MCF 10A (cell line): ENCODE results near the gene C1orf35. TPM values are rescaled to one million over a fixed set of nuclear protein-coding genes. Genes with fewer than 3 reads are reported as not detected.
A peak's percentile ranks its signal among the peaks of the same experiment; 100 is the strongest.

Source experiments
- BruUV-seq: library from RNA; stranded (reverse); fragments of 400-500 nt; replicated peaks from 2 replicates; lab custom pipeline; 2021; lab: Mats Ljungman, UMichigan
- CTCF ChIA-PET: fragments of 300-600 bp; sonication (Branson Sonifier 250); formaldehyde crosslinking; extraction: SDS; loops from one replicate; lab custom pipeline; 2021; ENCODE audit warnings: antibody characterized with exemption, inconsistent platforms; lab: Yijun Ruan, JAX
- POLR2A ChIA-PET: fragments of 300-600, 350-650 bp; sonication (Branson Sonifier 250); formaldehyde crosslinking; extraction: SDS; loops from one replicate; lab custom pipeline; 2020; ENCODE audit warnings: antibody characterized with exemption, inconsistent platforms; lab: Yijun Ruan, JAX
- DNase-seq: peaks from one replicate; pipeline ENCODE4 v3.0.0-alpha.2; 2018; ENCODE audit not compliant: unreplicated experiment
- H3K27ac Mint-ChIP-seq: one replicate; pipeline ENCODE4 v1.8.0; 2022; ENCODE audit warnings: mild to moderate bottlenecking, low read depth, mixed read lengths; ENCODE audit not compliant: unreplicated experiment
- H3K27me3 Mint-ChIP-seq: one replicate; pipeline ENCODE4 v1.8.0; 2022; ENCODE audit warnings: mixed read lengths; ENCODE audit not compliant: insufficient read depth, unreplicated experiment
- H3K36me3 Mint-ChIP-seq: one replicate; pipeline ENCODE4 v1.8.0; 2022; ENCODE audit warnings: mild to moderate bottlenecking, moderate library complexity, mixed read lengths; ENCODE audit not compliant: insufficient read depth, unreplicated experiment
- H3K4me1 Mint-ChIP-seq: one replicate; pipeline ENCODE4 v1.8.0; 2022; ENCODE audit warnings: mixed read lengths; ENCODE audit not compliant: insufficient read depth, unreplicated experiment
- H3K4me3 Mint-ChIP-seq: one replicate; pipeline ENCODE4 v1.8.0; 2022; ENCODE audit warnings: mild to moderate bottlenecking, moderate library complexity, mixed read lengths; ENCODE audit not compliant: unreplicated experiment
- H3K9me3 Mint-ChIP-seq: one replicate; pipeline ENCODE4 v1.8.0; 2022; ENCODE audit warnings: mixed read lengths; ENCODE audit not compliant: unreplicated experiment
- CTCF ChIP-seq: fragments of 200-600 bp; IDR thresholded peaks from one replicate; pipeline ENCODE4 v1.8.0; 2022; ENCODE audit warnings: antibody characterized with exemption, mild to moderate bottlenecking; ENCODE audit not compliant: unreplicated experiment
- intact Hi-C: fragments of 100-400 bp; cut with micrococcal nuclease; formaldehyde crosslinking; loops from 2 replicates; pipeline ENCODE4 v1.14.1; 2022
- total RNA-seq: library from RNA; stranded (reverse); gene quantifications from 2 replicates; pipeline ENCODE4 v1.2.3, GENCODE V29; 2022

The C1orf35 gene
- total RNA-seq, 1 experiment from 2014 or later, result 49.2 TPM

- no peak for TF ChIP-seq CTCF
- Mint-ChIP-seq H3K27ac (peak overlapping the region; percentile 95), H3K36me3 (peaks cover 44% of the 10 kb centered on the region), H3K4me3 (peak overlapping the region; percentile 99), H3K9me3 (no peaks in the 10 kb centered on the region), H3K4me1 (peaks cover 31% of the 10 kb centered on the region), H3K27me3 (no peaks in the 10 kb centered on the region)
- intact Hi-C loops, result no loop called here
- DNase-seq, result no peak
- CTCF ChIA-PET, result interaction anchor here (0.5 to 7.3 kb wide), 12 partner anchors 9 to 369 kb away, joined by 3 to 72 read pairs (median 4); partner anchors contain the start of genes IBA57 and MRPL55
- POLR2A ChIA-PET, result interaction anchor here (0.6 to 9.7 kb wide), 10 partner anchors 8 to 313 kb away, joined by 3 to 318 read pairs (median 15); partner anchors contain the start of genes ARF1, GJC2, IBA57 and MRPL55
- no TSS peak for BruUV-seq
Observed at GRCh38 chr1:228143480-228144192, 40.5 kb upstream of the C1orf35 start.

GRCh38 chr1:228142701-228143136 is 39.6 kb upstream of the C1orf35 start:
- intact Hi-C loops, result no loop called here
- no peak for TF ChIP-seq CTCF
- ChIA-PET POLR2A (interaction anchor here (0.6 to 9.7 kb wide), 10 partner anchors 9 to 344 kb away, joined by 3 to 318 read pairs (median 15); partner anchors contain the start of genes ARF1, GJC2, IBA57 and MRPL55), CTCF (interaction anchor here (0.6 to 7.3 kb wide), 11 partner anchors 10 to 662 kb away, joined by 3 to 72 read pairs (median 4); partner anchors contain the start of genes IBA57 and MRPL55)
- BruUV-seq, result no TSS peak
- Mint-ChIP-seq H3K27me3 (peaks cover 3% of the 10 kb centered on the region), H3K36me3 (peaks cover 39% of the 10 kb centered on the region), H3K27ac (peak overlapping the region; percentile 95), H3K4me1 (peaks cover 28% of the 10 kb centered on the region), H3K4me3 (peak overlapping the region; percentile 99), H3K9me3 (no peaks in the 10 kb centered on the region)
- DNase-seq, result no peak

- Mint-ChIP-seq H3K4me1 (peaks cover 25% of the 10 kb centered on the region), H3K27ac (peak overlapping the region; percentile 95), H3K9me3 (no peaks in the 10 kb centered on the region), H3K27me3 (peaks cover 8% of the 10 kb centered on the region), H3K4me3 (peak overlapping the region; percentile 99), H3K36me3 (peaks cover 34% of the 10 kb centered on the region)
- TF ChIP-seq CTCF, result no peak
- no peak for DNase-seq
- CTCF ChIA-PET, result interaction anchor here (0.6 to 7.3 kb wide), 13 partner anchors 11 to 661 kb away, joined by 3 to 72 read pairs (median 4); partner anchors contain the start of genes IBA57 and MRPL55
- POLR2A ChIA-PET, result interaction anchor here (0.6 to 9.7 kb wide), 17 partner anchors 10 to 1417 kb away, joined by 3 to 318 read pairs (median 3); partner anchors contain the start of genes ABCB10, ARF1, GJC2 and IBA57
- no TSS peak for BruUV-seq
- intact Hi-C loops, result no loop called here
Observed at GRCh38 chr1:228142155-228142691, 39.1 kb upstream of the C1orf35 start.
